ENCODE data around the gene B3GALT6.
A peak's percentile ranks its signal among the peaks of the same experiment; 100 is the strongest.

DNA sequence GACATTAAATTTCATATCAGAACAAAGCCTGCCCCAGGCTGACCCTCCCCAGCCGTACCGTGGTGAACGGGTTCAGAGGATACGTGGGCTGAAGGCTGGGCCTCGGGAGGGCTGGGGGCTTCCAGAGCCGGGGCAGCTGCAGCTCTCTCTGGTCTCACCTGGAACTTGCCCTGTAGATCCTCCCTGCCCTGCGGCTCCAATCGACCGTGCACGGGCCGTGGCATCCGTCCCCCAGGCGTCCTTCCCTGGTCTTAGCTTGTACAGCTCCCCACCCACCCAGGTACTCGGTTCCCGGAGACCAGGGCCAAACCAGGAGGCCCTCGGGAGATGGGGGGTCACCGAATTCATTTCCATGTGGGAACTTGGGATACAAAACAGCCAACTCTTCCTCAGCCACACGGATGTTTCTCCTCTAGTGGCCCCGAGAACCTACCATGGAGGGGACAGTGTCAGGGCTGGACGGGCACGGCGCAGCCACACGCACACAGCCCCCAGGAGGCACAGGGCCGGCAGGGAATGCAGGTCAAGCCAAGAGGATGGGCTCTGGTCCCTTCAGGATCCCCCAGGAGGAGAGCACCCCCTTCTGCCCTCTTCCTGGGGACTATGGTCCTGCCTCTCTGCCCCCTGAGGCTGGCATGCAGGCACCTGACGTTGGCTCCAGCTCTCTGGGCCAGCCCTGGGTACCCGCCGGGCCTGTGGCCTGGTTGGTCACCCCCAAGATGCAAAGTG is 3.1 kb downstream of the B3GALT6 start:
- TF ChIP-seq POLR2AphosphoS5 (IDR thresholded peaks at IDR 0.05; ENCODE audit: low read depth, low read length): peak; percentile 25; the same call in 1 of the 2 replicates
- no peak for TF ChIP-seq POLR2A (IDR thresholded peaks at IDR 0.05; ENCODE audit: low read depth, low read length)
- no peak for TF ChIP-seq TAF1 (IDR thresholded peaks at IDR 0.05; ENCODE audit: low read depth, low read length)
- TF ChIP-seq SPI1 (IDR thresholded peaks at IDR 0.05; ENCODE audit: low read depth, low read length): no peak
- no peak for TF ChIP-seq PAX5 (IDR thresholded peaks at IDR 0.05; ENCODE audit: insufficient read depth, low read length, severe bottlenecking)

Measured in GM12891 (cell line).